ENCODE data around the gene MYOCOS. TPM values are rescaled to one million over a fixed set of nuclear protein-coding genes. Genes with fewer than 3 reads are reported as not detected.

Gene MYOCOS
- total and polyA plus RNA-seq, 4 donors, result not detected

GRCh38 chr1:171590022-171590421, 32.0 kb upstream of the MYOCOS start:
- ATAC-seq (ENCODE audit: insufficient read depth, low FRiP score) (no peak), DNase-seq (no peak)
- TF ChIP-seq CTCF (IDR thresholded peaks at IDR 0.05; ENCODE audit: control extremely low read depth, extremely low read depth), result no peak
- Histone ChIP-seq H3K27ac (ENCODE audit: low read depth in 1 of 2, low read length in 1 of 2) (no peak overlapping the region), H3K36me3 (ENCODE audit: control insufficient read depth in 4 of 4, insufficient read depth in 4 of 4, low read length in 4 of 4) (peaks cover 21 to 43% (median 38%) of the 10 kb centered on the region in 4 donors), H3K4me1 (ENCODE audit: control insufficient read depth in 5 of 5, insufficient read depth in 5 of 5, low read length in 5 of 5) (no peaks in the 10 kb centered on the region), H3K27me3 (ENCODE audit: control insufficient read depth in 3 of 3, insufficient read depth in 3 of 3, low read length in 2 of 3) (no peaks in the 10 kb centered on the region), H3K4me3 (no peak overlapping the region), H3K9ac (ENCODE audit: insufficient read depth in 1 of 2, low read length in 2 of 2) (no peak overlapping the region), H3K9me3 (ENCODE audit: control insufficient read depth in 4 of 4, insufficient read depth in 3 of 4, low read length in 3 of 4) (no peaks in the 10 kb centered on the region)
- 78 to 92% methylated on average over 1 of the region's 1 CpG for WGBS, 2 donors

- no peak for DNase-seq
- Histone ChIP-seq H3K9ac (ENCODE audit: insufficient read depth in 1 of 2, low read length in 2 of 2) (no peak overlapping the region), H3K27ac (ENCODE audit: low read depth in 1 of 2, low read length in 1 of 2) (no peak overlapping the region), H3K4me1 (ENCODE audit: control insufficient read depth in 5 of 5, insufficient read depth in 5 of 5, low read length in 5 of 5) (peaks cover 0 to 2% (median 0%) of the 10 kb centered on the region in 5 donors), H3K27me3 (ENCODE audit: control insufficient read depth in 3 of 3, insufficient read depth in 3 of 3, low read length in 2 of 3) (no peaks in the 10 kb centered on the region), H3K36me3 (ENCODE audit: control insufficient read depth in 4 of 4, insufficient read depth in 4 of 4, low read length in 4 of 4) (peaks cover 8 to 24% (median 12%) of the 10 kb centered on the region in 4 donors), H3K9me3 (ENCODE audit: control insufficient read depth in 4 of 4, insufficient read depth in 3 of 4, low read length in 3 of 4) (no peaks in the 10 kb centered on the region), H3K4me3 (no peak overlapping the region)
- WGBS, 2 donors, result 80 to 94% methylated on average over 1 of the region's 1 CpG
- TF ChIP-seq CTCF (IDR thresholded peaks at IDR 0.05; ENCODE audit: control extremely low read depth, extremely low read depth), result no peak
- ATAC-seq (ENCODE audit: insufficient read depth, low FRiP score), result no peak
Measured at GRCh38 chr1:171595324-171595723, 26.7 kb upstream of the MYOCOS start.

GRCh38 chr1:171596119-171596518, 25.9 kb upstream of the MYOCOS start:
- ATAC-seq (ENCODE audit: insufficient read depth, low FRiP score), result no peak
- peaks cover 7 to 18% (median 10%) of the 10 kb centered on the region in 4 donors for H3K36me3 ChIP-seq (ENCODE audit: control insufficient read depth in 4 of 4, insufficient read depth in 4 of 4, low read length in 4 of 4)
- no peaks in the 10 kb centered on the region for H3K27me3 ChIP-seq (ENCODE audit: control insufficient read depth in 3 of 3, insufficient read depth in 3 of 3, low read length in 2 of 3)
- peaks cover 0 to 2% (median 0%) of the 10 kb centered on the region in 5 donors for H3K4me1 ChIP-seq (ENCODE audit: control insufficient read depth in 5 of 5, insufficient read depth in 5 of 5, low read length in 5 of 5)
- no peak for TF ChIP-seq CTCF (IDR thresholded peaks at IDR 0.05; ENCODE audit: control extremely low read depth, extremely low read depth)
- WGBS, 2 donors, result 98 to 100% methylated on average over 1 of the region's 1 CpG
- H3K4me3 ChIP-seq, result no peak overlapping the region
- H3K27ac ChIP-seq (ENCODE audit: low read depth in 1 of 2, low read length in 1 of 2), result no peak overlapping the region
- no peak overlapping the region for H3K9ac ChIP-seq (ENCODE audit: insufficient read depth in 1 of 2, low read length in 2 of 2)
- H3K9me3 ChIP-seq (ENCODE audit: control insufficient read depth in 4 of 4, insufficient read depth in 3 of 4, low read length in 3 of 4), result no peaks in the 10 kb centered on the region
- DNase-seq, result no peak

- H3K27ac ChIP-seq (ENCODE audit: low read depth in 1 of 2, low read length in 1 of 2), result no peak overlapping the region
- H3K4me1 ChIP-seq (ENCODE audit: control insufficient read depth in 5 of 5, insufficient read depth in 5 of 5, low read length in 5 of 5), result peaks cover 0 to 2% (median 0%) of the 10 kb centered on the region in 5 donors
- no peaks in the 10 kb centered on the region for H3K27me3 ChIP-seq (ENCODE audit: control insufficient read depth in 3 of 3, insufficient read depth in 3 of 3, low read length in 2 of 3)
- TF ChIP-seq CTCF (IDR thresholded peaks at IDR 0.05; ENCODE audit: control extremely low read depth, extremely low read depth), result no peak
- no peak for DNase-seq
- no peak overlapping the region for H3K9ac ChIP-seq (ENCODE audit: insufficient read depth in 1 of 2, low read length in 2 of 2)
- H3K9me3 ChIP-seq (ENCODE audit: control insufficient read depth in 4 of 4, insufficient read depth in 3 of 4, low read length in 3 of 4), result no peaks in the 10 kb centered on the region
- H3K36me3 ChIP-seq (ENCODE audit: control insufficient read depth in 4 of 4, insufficient read depth in 4 of 4, low read length in 4 of 4), result peaks cover 5 to 13% (median 7%) of the 10 kb centered on the region in 4 donors
- 71 to 80% methylated on average over 2 of the region's 2 CpGs for WGBS, 2 donors
- H3K4me3 ChIP-seq, result no peak overlapping the region
- no peak for ATAC-seq (ENCODE audit: insufficient read depth, low FRiP score)
Measured at GRCh38 chr1:171596705-171597104, 25.3 kb upstream of the MYOCOS start.

Data from lung (tissue), 12 donors.